SK-N-SH treated with all-trans-retinoic acid at 6 μM for 48 hours (cell line): ENCODE data around the gene AMBP.

Experiments used
- ATAC-seq: fragments of 200-7000 bp; cut with Tn5 transposase; 3 replicates; pipeline ENCODE4 v1.9.1; 2020; ENCODE audit warnings: mild to moderate bottlenecking, moderate library complexity
- CSDC2 ChIP-seq: fragments of 250-450 bp; sonication (Bioruptor Pico); IDR thresholded peaks from 2 replicates; pipeline ENCODE4 v1.5.0; 2020; ENCODE audit warnings: mild to moderate bottlenecking, moderate library complexity
- ESRRG ChIP-seq: fragments of 250-450 bp; sonication (Bioruptor Pico); IDR thresholded peaks from 2 replicates; pipeline ENCODE4 v1.6.1; 2021; ENCODE audit warnings: mild to moderate bottlenecking
- GLIS3 ChIP-seq: fragments of 250-450 bp; sonication (Bioruptor Pico); IDR thresholded peaks from 2 replicates; pipeline ENCODE4 v1.5.0; 2020; ENCODE audit warnings: mild to moderate bottlenecking, moderate library complexity
- ISL1 ChIP-seq: fragments of 250-450 bp; sonication (Bioruptor Pico); IDR thresholded peaks from 2 replicates; pipeline ENCODE4 v2.1.2; 2022; ENCODE audit warnings: mild to moderate bottlenecking, moderate library complexity
- OSR1 ChIP-seq: fragments of 250-450 bp; sonication (Bioruptor Pico); IDR thresholded peaks from 2 replicates; pipeline ENCODE4 v1.8.0; 2022; ENCODE audit warnings: moderate library complexity, mild to moderate bottlenecking, inconsistent platforms
- PPARA ChIP-seq: fragments of 250-450 bp; sonication (Bioruptor Pico); IDR thresholded peaks from 2 replicates; pipeline ENCODE4 v1.5.0; 2020; ENCODE audit warnings: mild to moderate bottlenecking, borderline replicate concordance
- RARB ChIP-seq: fragments of 250-450 bp; sonication (Bioruptor Pico); IDR thresholded peaks from 2 replicates; pipeline ENCODE4 v1.8.0; 2021; ENCODE audit warnings: mild to moderate bottlenecking, moderate library complexity
- SNAI2 ChIP-seq: fragments of 250-450 bp; sonication (Bioruptor Pico); IDR thresholded peaks from 2 replicates; pipeline ENCODE4 v1.5.0; 2020; ENCODE audit warnings: mild to moderate bottlenecking, moderate library complexity
- TCF4 ChIP-seq: fragments of 250-450 bp; sonication (Bioruptor Pico); IDR thresholded peaks from 2 replicates; pipeline ENCODE4 v1.8.0; 2021; ENCODE audit warnings: mild to moderate bottlenecking, moderate library complexity, borderline replicate concordance
- TOX ChIP-seq: fragments of 250-450 bp; sonication (Bioruptor Pico); IDR thresholded peaks from 2 replicates; pipeline ENCODE4 v1.8.0; 2021; ENCODE audit warnings: mild to moderate bottlenecking, moderate library complexity, borderline replicate concordance
- ZC3H10 ChIP-seq: fragments of 250-450 bp; sonication (Bioruptor Pico); IDR thresholded peaks from 2 replicates; pipeline ENCODE4 v1.5.1; 2021; ENCODE audit warnings: mild to moderate bottlenecking, moderate library complexity
- ZFP30 ChIP-seq: fragments of 450-650 bp; formaldehyde crosslinking; IDR thresholded peaks from 2 replicates; pipeline ENCODE4 v1.5.0; 2022; ENCODE audit warnings: mild to moderate bottlenecking, moderate library complexity
- ZNF565 ChIP-seq: fragments of 450-650 bp; formaldehyde crosslinking; conservative IDR thresholded peaks from 2 replicates; pipeline ENCODE4 v1.5.0; 2020; ENCODE audit warnings: low read depth, mild to moderate bottlenecking, moderate library complexity
- ZNF70 ChIP-seq: fragments of 450-650 bp; formaldehyde crosslinking; IDR thresholded peaks from 2 replicates; pipeline ENCODE4 v1.5.0; 2020; ENCODE audit warnings: mild to moderate bottlenecking, moderate library complexity
- ZNF8 ChIP-seq: fragments of 450-650 bp; formaldehyde crosslinking; IDR thresholded peaks from 2 replicates; pipeline ENCODE4 v1.5.0; 2020; ENCODE audit warnings: mild to moderate bottlenecking, moderate library complexity
- TF ChIP-seq, protein P1 (sequence below): fragments of 250-450 bp; sonication (Bioruptor Pico); IDR thresholded peaks from 2 replicates; pipeline ENCODE4 v1.8.0; 2020; ENCODE audit warnings: mild to moderate bottlenecking, moderate library complexity, borderline replicate concordance
- TF ChIP-seq, protein P2 (sequence below): fragments of 250-450 bp; sonication (Bioruptor Pico); IDR thresholded peaks from 2 replicates; pipeline ENCODE4 v1.5.1; 2020; ENCODE audit warnings: low read depth, mild to moderate bottlenecking, moderate library complexity
- TF ChIP-seq, protein P3 (sequence below): fragments of 250-450 bp; sonication (Bioruptor Pico); IDR thresholded peaks from 2 replicates; pipeline ENCODE4 v1.5.1; 2021; ENCODE audit warnings: mild to moderate bottlenecking, moderate library complexity
- TF ChIP-seq, protein P4 (sequence below): fragments of 250-450 bp; sonication (Bioruptor Pico); IDR thresholded peaks from 2 replicates; pipeline ENCODE4 v1.8.0; 2021; ENCODE audit warnings: low read depth, mild to moderate bottlenecking, moderate library complexity, borderline replicate concordance
- TF ChIP-seq, protein P5 (sequence below): fragments of 250-450 bp; sonication (Bioruptor Pico); IDR thresholded peaks from 2 replicates; pipeline ENCODE4 v1.5.0; 2020; ENCODE audit warnings: mild to moderate bottlenecking, moderate library complexity

Gene AMBP

DNA sequence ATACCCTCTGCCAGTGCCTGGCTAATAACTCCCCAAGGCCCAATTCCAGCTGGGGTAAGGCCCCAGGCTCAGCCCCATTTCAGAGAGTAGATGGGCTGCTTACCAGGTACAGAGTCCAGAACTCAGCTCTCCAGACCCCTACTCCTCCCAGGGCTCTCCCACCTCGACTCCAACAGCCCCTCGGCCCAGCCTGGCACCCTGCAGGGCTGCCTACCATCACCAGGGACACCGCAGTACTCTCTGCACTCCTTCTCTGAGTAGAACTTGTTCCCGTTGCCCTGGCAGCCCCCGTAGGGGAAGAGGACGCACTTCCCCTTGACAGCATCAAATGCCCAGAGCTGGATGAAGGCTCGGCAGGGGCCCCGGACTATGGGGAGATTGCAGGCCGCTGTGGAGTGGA, 17.4 kb downstream of the AMBP start:
- no peak for TF ChIP-seq ZC3H10 (CRISPR knock-in tag)
- TF ChIP-seq PPARA (CRISPR knock-in tag): no peak
- no peak for TF ChIP-seq ESRRG
- no peak for TF ChIP-seq TCF4 (CRISPR knock-in tag)
- TF ChIP-seq RARB (CRISPR knock-in tag): no peak
- TF ChIP-seq, protein P1, sequence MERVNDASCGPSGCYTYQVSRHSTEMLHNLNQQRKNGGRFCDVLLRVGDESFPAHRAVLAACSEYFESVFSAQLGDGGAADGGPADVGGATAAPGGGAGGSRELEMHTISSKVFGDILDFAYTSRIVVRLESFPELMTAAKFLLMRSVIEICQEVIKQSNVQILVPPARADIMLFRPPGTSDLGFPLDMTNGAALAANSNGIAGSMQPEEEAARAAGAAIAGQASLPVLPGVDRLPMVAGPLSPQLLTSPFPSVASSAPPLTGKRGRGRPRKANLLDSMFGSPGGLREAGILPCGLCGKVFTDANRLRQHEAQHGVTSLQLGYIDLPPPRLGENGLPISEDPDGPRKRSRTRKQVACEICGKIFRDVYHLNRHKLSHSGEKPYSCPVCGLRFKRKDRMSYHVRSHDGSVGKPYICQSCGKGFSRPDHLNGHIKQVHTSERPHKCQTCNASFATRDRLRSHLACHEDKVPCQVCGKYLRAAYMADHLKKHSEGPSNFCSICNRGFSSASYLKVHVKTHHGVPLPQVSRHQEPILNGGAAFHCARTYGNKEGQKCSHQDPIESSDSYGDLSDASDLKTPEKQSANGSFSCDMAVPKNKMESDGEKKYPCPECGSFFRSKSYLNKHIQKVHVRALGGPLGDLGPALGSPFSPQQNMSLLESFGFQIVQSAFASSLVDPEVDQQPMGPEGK (CRISPR knock-in tag): no peak
- TF ChIP-seq, protein P2, sequence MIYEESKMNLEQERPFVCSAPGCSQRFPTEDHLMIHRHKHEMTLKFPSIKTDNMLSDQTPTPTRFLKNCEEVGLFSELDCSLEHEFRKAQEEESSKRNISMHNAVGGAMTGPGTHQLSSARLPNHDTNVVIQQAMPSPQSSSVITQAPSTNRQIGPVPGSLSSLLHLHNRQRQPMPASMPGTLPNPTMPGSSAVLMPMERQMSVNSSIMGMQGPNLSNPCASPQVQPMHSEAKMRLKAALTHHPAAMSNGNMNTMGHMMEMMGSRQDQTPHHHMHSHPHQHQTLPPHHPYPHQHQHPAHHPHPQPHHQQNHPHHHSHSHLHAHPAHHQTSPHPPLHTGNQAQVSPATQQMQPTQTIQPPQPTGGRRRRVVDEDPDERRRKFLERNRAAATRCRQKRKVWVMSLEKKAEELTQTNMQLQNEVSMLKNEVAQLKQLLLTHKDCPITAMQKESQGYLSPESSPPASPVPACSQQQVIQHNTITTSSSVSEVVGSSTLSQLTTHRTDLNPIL (CRISPR knock-in tag): no peak
- TF ChIP-seq ZNF565 (CRISPR knock-in tag): no peak
- no peak for TF ChIP-seq CSDC2 (CRISPR knock-in tag)
- no peak for TF ChIP-seq GLIS3 (CRISPR knock-in tag)
- no peak for TF ChIP-seq OSR1 (CRISPR knock-in tag)
- ATAC-seq: no peak; the same call in 1 of the 3 replicates

DNA sequence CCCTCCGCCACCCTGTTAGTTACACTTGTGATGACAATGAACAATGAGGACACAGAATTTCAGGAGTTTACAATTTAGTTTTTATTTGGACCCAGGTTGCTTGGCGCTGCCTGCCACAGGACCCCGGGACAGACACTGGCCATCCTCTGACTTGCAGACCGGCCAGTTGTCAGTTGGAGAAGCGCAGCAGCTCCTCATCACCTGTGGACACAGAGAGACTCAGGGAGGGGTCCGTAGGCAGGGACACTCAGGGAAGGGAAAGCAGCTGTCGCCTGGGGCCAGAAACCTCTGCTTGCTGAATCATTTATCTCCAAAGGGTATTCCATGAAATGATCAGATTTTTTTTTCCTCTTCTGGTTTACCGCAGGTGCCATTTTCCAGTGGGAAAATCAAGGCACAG, 18.0 kb downstream of the AMBP start:
- ATAC-seq: no peak

More for the DNA sequence above, 18.0 kb downstream of the AMBP start:
- TF ChIP-seq, protein P3, sequence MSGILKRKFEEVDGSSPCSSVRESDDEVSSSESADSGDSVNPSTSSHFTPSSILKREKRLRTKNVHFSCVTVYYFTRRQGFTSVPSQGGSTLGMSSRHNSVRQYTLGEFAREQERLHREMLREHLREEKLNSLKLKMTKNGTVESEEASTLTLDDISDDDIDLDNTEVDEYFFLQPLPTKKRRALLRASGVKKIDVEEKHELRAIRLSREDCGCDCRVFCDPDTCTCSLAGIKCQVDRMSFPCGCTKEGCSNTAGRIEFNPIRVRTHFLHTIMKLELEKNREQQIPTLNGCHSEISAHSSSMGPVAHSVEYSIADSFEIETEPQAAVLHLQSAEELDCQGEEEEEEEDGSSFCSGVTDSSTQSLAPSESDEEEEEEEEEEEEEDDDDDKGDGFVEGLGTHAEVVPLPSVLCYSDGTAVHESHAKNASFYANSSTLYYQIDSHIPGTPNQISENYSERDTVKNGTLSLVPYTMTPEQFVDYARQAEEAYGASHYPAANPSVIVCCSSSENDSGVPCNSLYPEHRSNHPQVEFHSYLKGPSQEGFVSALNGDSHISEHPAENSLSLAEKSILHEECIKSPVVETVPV (CRISPR knock-in tag): no peak
- TF ChIP-seq OSR1 (CRISPR knock-in tag) (no peak), ISL1 (no peak), ZNF8 (no peak), ZNF565 (CRISPR knock-in tag) (no peak), SNAI2 (CRISPR knock-in tag) (no peak), ESRRG (no peak), ZFP30 (CRISPR knock-in tag) (no peak), TOX (no peak), ZC3H10 (CRISPR knock-in tag) (no peak), PPARA (CRISPR knock-in tag) (no peak), ZNF70 (CRISPR knock-in tag) (no peak)
- TF ChIP-seq, protein P4, sequence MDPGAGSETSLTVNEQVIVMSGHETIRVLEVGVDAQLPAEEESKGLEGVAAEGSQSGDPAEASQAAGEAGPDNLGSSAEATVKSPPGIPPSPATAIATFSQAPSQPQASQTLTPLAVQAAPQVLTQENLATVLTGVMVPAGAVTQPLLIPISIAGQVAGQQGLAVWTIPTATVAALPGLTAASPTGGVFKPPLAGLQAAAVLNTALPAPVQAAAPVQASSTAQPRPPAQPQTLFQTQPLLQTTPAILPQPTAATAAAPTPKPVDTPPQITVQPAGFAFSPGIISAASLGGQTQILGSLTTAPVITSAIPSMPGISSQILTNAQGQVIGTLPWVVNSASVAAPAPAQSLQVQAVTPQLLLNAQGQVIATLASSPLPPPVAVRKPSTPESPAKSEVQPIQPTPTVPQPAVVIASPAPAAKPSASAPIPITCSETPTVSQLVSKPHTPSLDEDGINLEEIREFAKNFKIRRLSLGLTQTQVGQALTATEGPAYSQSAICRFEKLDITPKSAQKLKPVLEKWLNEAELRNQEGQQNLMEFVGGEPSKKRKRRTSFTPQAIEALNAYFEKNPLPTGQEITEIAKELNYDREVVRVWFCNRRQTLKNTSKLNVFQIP (CRISPR knock-in tag): no peak
- TF ChIP-seq, protein P1 (CRISPR knock-in tag): no peak
- TF ChIP-seq, protein P5, sequence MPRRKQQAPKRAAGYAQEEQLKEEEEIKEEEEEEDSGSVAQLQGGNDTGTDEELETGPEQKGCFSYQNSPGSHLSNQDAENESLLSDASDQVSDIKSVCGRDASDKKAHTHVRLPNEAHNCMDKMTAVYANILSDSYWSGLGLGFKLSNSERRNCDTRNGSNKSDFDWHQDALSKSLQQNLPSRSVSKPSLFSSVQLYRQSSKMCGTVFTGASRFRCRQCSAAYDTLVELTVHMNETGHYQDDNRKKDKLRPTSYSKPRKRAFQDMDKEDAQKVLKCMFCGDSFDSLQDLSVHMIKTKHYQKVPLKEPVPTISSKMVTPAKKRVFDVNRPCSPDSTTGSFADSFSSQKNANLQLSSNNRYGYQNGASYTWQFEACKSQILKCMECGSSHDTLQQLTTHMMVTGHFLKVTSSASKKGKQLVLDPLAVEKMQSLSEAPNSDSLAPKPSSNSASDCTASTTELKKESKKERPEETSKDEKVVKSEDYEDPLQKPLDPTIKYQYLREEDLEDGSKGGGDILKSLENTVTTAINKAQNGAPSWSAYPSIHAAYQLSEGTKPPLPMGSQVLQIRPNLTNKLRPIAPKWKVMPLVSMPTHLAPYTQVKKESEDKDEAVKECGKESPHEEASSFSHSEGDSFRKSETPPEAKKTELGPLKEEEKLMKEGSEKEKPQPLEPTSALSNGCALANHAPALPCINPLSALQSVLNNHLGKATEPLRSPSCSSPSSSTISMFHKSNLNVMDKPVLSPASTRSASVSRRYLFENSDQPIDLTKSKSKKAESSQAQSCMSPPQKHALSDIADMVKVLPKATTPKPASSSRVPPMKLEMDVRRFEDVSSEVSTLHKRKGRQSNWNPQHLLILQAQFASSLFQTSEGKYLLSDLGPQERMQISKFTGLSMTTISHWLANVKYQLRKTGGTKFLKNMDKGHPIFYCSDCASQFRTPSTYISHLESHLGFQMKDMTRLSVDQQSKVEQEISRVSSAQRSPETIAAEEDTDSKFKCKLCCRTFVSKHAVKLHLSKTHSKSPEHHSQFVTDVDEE: no peak
- TF ChIP-seq, protein P2 (CRISPR knock-in tag): no peak
